Measurements from ENCODE around the gene LCA5. TPM values are rescaled to one million over a fixed set of nuclear protein-coding genes. Genes with fewer than 3 reads are reported as not detected.

The LCA5 gene
- total RNA-seq, 2 donors from 2014 or later: 4.6 to 7.0 TPM

DNA sequence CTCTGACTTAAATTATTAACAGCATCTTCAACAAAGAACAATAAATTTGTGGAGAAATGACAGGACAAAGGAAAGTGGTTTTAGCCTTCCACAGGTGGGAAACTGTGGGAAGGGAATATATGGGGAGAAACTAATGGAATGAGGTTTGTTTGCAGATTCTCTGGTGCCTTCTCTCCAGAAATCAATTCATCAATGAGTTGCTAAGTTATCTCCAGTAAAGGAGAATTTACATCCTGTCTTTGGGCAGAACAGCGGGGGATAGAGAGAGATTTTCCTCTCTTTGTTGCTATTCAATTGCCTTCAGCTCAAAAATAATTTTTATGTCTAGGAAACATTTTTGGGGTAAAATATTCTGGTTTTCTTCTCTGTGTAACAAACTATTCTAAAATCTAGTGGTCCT is 36.9 kb upstream of the LCA5 start:
- ATAC-seq (ENCODE audit: insufficient number of reproducible peaks, low FRiP score, low read depth) (no peak), DNase-seq (ENCODE audit: low spot score) (no peak)
- Histone ChIP-seq H3K4me3 (no peak overlapping the region), H3K9me3 (no peaks in the 10 kb centered on the region), H3K36me3 (no peaks in the 10 kb centered on the region), H3K27me3 (replicated peaks; ENCODE audit: insufficient read depth) (no peaks in the 10 kb centered on the region), H3K4me1 (ENCODE audit: control insufficient read depth in 1 of 2, low read depth in 2 of 2) (peaks cover 0 to 4% of the 10 kb centered on the region in 2 donors), H3K27ac (no peak overlapping the region)
- TF ChIP-seq, protein P1, sequence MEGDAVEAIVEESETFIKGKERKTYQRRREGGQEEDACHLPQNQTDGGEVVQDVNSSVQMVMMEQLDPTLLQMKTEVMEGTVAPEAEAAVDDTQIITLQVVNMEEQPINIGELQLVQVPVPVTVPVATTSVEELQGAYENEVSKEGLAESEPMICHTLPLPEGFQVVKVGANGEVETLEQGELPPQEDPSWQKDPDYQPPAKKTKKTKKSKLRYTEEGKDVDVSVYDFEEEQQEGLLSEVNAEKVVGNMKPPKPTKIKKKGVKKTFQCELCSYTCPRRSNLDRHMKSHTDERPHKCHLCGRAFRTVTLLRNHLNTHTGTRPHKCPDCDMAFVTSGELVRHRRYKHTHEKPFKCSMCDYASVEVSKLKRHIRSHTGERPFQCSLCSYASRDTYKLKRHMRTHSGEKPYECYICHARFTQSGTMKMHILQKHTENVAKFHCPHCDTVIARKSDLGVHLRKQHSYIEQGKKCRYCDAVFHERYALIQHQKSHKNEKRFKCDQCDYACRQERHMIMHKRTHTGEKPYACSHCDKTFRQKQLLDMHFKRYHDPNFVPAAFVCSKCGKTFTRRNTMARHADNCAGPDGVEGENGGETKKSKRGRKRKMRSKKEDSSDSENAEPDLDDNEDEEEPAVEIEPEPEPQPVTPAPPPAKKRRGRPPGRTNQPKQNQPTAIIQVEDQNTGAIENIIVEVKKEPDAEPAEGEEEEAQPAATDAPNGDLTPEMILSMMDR (IDR thresholded peaks at IDR 0.05): no peak

DNA sequence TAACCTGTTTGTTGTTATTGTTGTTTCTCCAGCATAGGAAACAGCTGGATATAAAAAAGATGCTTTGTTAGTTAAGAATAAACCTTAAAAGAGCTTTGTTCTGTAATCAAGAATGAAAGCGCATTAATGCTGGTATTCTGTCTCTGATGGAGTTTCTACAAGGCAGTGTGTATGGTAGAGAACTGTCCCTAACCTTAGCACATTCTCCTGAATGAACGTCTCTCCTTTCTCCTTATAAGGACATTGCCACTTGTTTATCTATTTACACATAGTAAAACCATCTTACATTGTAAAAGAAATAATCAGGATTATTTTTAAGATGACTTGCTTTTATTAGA is 33.8 kb upstream of the LCA5 start:
- ATAC-seq (ENCODE audit: insufficient number of reproducible peaks, low FRiP score, low read depth): no peak
- Histone ChIP-seq H3K4me1 (ENCODE audit: control insufficient read depth in 1 of 2, low read depth in 2 of 2) (peaks cover 0 to 4% of the 10 kb centered on the region in 2 donors), H3K36me3 (no peaks in the 10 kb centered on the region), H3K27ac (no peak overlapping the region), H3K27me3 (replicated peaks; ENCODE audit: insufficient read depth) (no peaks in the 10 kb centered on the region), H3K9me3 (no peaks in the 10 kb centered on the region), H3K4me3 (peak overlapping the region; percentile 65)
- TF ChIP-seq, protein P1 (IDR thresholded peaks at IDR 0.05): no peak
- DNase-seq (ENCODE audit: low spot score): no peak

DNA sequence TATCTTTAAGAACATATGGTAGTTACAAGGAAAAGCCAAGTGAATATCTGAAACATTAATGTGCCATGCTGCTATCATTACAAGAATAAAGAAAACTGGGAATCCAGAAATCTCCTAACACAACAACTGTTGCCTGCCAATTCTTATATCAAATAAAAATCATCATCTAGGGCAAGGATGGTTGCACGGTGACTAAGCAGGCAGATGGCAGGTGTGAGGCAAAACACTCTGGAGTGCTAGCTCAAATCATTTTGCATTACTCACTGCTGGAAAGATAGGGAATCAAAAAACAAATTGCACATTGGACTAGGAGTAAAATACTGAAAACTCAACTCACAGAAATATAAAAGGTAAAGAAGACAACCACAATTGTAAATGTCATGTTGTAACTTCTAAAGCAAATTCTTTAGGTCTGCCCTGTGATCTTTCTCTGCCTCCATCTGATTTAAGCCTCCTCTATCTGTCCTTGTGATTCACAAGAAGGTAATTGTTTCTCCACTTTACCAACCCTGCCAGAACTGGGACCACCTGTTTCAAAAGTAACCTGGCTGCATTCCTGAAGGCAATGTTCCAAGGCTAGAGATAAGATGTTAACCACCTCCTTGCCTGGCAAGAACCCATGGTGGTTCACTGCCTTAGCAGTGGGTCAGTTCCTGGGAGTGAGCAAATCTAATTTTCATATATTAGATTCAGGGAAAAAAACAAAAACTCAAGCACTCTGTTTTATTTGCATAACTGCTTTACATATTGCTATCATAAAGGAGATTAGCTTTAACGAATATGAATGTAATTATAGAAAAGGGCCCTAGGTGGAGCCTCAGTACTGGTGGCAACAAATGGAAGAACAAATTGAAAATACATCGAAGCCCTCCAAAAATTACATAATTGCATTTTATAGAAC is 33.1 kb upstream of the LCA5 start:
- Histone ChIP-seq H3K27ac (no peak overlapping the region), H3K27me3 (replicated peaks; ENCODE audit: insufficient read depth) (no peaks in the 10 kb centered on the region), H3K9me3 (no peaks in the 10 kb centered on the region), H3K4me3 (peak overlapping the region; percentile 65), H3K4me1 (ENCODE audit: control insufficient read depth in 1 of 2, low read depth in 2 of 2) (peaks cover 0 to 4% of the 10 kb centered on the region in 2 donors), H3K36me3 (no peaks in the 10 kb centered on the region)
- ATAC-seq (ENCODE audit: insufficient number of reproducible peaks, low FRiP score, low read depth) (no peak), DNase-seq (ENCODE audit: low spot score) (no peak)
- TF ChIP-seq, protein P1 (IDR thresholded peaks at IDR 0.05): peak; percentile 49

DNA sequence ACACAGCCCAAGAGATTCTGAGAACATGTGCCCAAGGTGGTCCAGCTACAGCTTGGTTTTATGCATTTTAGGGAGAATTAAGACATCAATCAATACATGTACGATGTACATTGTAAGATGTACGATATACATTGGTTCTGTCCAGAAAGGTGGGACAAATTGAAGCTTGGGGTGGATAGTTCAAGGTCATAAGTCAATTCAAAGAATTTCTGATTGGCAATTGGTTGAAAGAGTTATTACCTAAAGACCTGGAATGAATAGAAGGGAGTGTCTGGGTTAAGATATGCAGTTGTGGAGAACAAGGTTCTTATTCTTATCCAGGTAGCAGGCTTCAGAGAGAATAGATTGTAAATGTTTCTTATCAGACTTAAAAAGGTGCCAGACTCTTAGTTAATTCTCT is 31.8 kb upstream of the LCA5 start:
- Histone ChIP-seq H3K27me3 (replicated peaks; ENCODE audit: insufficient read depth) (no peaks in the 10 kb centered on the region), H3K9me3 (no peaks in the 10 kb centered on the region), H3K36me3 (no peaks in the 10 kb centered on the region), H3K27ac (no peak overlapping the region), H3K4me3 (no peak overlapping the region), H3K4me1 (ENCODE audit: control insufficient read depth in 1 of 2, low read depth in 2 of 2) (peaks cover 0 to 4% of the 10 kb centered on the region in 2 donors)
- ATAC-seq (ENCODE audit: insufficient number of reproducible peaks, low FRiP score, low read depth): no peak
- TF ChIP-seq, protein P1 (IDR thresholded peaks at IDR 0.05): no peak
- DNase-seq (ENCODE audit: low spot score): no peak

DNA sequence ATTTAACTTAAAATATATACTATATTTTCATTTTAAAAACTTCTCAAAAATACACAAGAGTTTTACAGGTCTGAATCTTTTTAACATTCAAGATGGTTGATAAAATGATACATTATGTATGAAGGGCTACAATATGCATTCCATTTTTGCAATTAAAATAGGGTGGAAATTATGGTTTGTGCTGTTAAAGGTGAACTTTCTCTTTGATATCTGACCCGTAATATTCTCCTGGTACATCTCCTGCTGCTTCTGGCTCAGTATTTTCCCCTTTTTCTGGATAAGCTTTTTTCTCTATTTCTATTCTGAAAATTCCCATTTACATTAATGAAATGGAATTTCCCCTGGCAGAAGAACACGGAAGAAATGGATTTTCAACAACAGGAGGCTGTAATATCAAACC is 27.4 kb upstream of the LCA5 start:
- Histone ChIP-seq H3K36me3 (no peaks in the 10 kb centered on the region), H3K27me3 (replicated peaks; ENCODE audit: insufficient read depth) (no peaks in the 10 kb centered on the region), H3K4me1 (ENCODE audit: control insufficient read depth in 1 of 2, low read depth in 2 of 2) (no peaks in the 10 kb centered on the region), H3K27ac (no peak overlapping the region), H3K4me3 (no peak overlapping the region), H3K9me3 (no peaks in the 10 kb centered on the region)
- ATAC-seq (ENCODE audit: insufficient number of reproducible peaks, low FRiP score, low read depth): no peak
- TF ChIP-seq, protein P1 (IDR thresholded peaks at IDR 0.05): no peak
- no peak for DNase-seq (ENCODE audit: low spot score)

Data from thoracic aorta (tissue), 2 donors.